GM23338 (cell line): ENCODE results near the gene GOLGA2. TPM values are rescaled to one million over a fixed set of nuclear protein-coding genes. Genes with fewer than 3 reads are reported as not detected.

Experiments
- ATAC-seq: fragments of 200-7000 bp; cut with Tn5 transposase; 3 replicates; pipeline ENCODE4 v1.9.1; 2020
- DNase-seq: peaks from one replicate; pipeline ENCODE4 v3.0.0-alpha.2; 2015; ENCODE audit warnings: low spot score
- H2AFZ ChIP-seq: fragments of 200-600 bp; sonication (generic); 2 replicates; pipeline ENCODE4 v1.8.0; 2016; ENCODE audit warnings: antibody characterized with exemption, mild to moderate bottlenecking, moderate library complexity
- H3F3A ChIP-seq: fragments of 200-600 bp; sonication (generic); replicated peaks from 2 replicates; pipeline ENCODE4 v1.8.0; 2017; ENCODE audit warnings: antibody characterized with exemption, mixed run types, low read depth
- H3K27ac ChIP-seq: fragments of 200-600 bp; sonication (generic); 2 replicates; pipeline ENCODE4 v1.6.1; 2016; ENCODE audit warnings: low read depth
- H3K27me3 ChIP-seq: fragments of 200-600 bp; sonication (generic); 2 replicates; pipeline ENCODE4 v1.8.0; 2016; ENCODE audit warnings: mild to moderate bottlenecking, mixed run types, moderate library complexity; ENCODE audit not compliant: insufficient read depth
- H3K36me3 ChIP-seq: fragments of 200-600 bp; sonication (generic); 2 replicates; pipeline ENCODE4 v1.8.0; 2016; ENCODE audit warnings: mild to moderate bottlenecking; ENCODE audit not compliant: insufficient read depth
- H3K4me1 ChIP-seq: fragments of 200-600 bp; sonication (generic); 2 replicates; pipeline ENCODE4 v1.8.0; 2016; ENCODE audit warnings: mild to moderate bottlenecking, moderate library complexity; ENCODE audit not compliant: insufficient read depth
- H3K4me2 ChIP-seq: fragments of 200-600 bp; sonication (generic); 2 replicates; pipeline ENCODE4 v1.7.1; 2017; ENCODE audit warnings: mixed run types
- H3K4me3 ChIP-seq: fragments of 200-600 bp; sonication (generic); 2 replicates; pipeline ENCODE4 v1.6.1; 2016; ENCODE audit warnings: mixed run types
- H3K79me2 ChIP-seq: fragments of 200-600 bp; sonication (generic); replicated peaks from 2 replicates; pipeline ENCODE4 v1.8.0; 2017; ENCODE audit warnings: mild to moderate bottlenecking; ENCODE audit not compliant: insufficient read depth
- H3K9me2 ChIP-seq: fragments of 200-600 bp; sonication (generic); 2 replicates; pipeline ENCODE4 v1.8.0; 2017; ENCODE audit not compliant: insufficient read depth
- H4K20me1 ChIP-seq: fragments of 200-600 bp; sonication (generic); replicated peaks from 2 replicates; pipeline ENCODE4 v1.8.0; 2017; ENCODE audit warnings: mild to moderate bottlenecking; ENCODE audit not compliant: insufficient read depth
- H3K27ac Mint-ChIP-seq: 2 replicates; pipeline ENCODE4 v1.8.0; 2020; ENCODE audit warnings: inconsistent platforms, mild to moderate bottlenecking, moderate library complexity, mixed read lengths
- H3K27me3 Mint-ChIP-seq: 3 replicates; pipeline ENCODE4 v1.8.0; 2022; ENCODE audit warnings: low read depth, mild to moderate bottlenecking, moderate library complexity, mixed read lengths, inconsistent platforms; ENCODE audit not compliant: insufficient read depth, poor library complexity
- H3K36me3 Mint-ChIP-seq: 3 replicates; pipeline ENCODE4 v1.8.0; 2021; ENCODE audit warnings: low read depth, mild to moderate bottlenecking, inconsistent platforms, moderate library complexity, mixed read lengths
- H3K4me1 Mint-ChIP-seq: 3 replicates; pipeline ENCODE4 v1.8.0; 2020; ENCODE audit warnings: mild to moderate bottlenecking, inconsistent platforms, mixed read lengths
- H3K4me3 Mint-ChIP-seq: 3 replicates; pipeline ENCODE4 v1.8.0; 2021; ENCODE audit warnings: moderate library complexity, mild to moderate bottlenecking, inconsistent platforms, mixed read lengths
- H3K9me3 Mint-ChIP-seq: 3 replicates; pipeline ENCODE4 v1.8.0; 2020; ENCODE audit warnings: moderate library complexity, mild to moderate bottlenecking, inconsistent platforms, mixed read lengths
- CREB1 ChIP-seq: fragments of 250-450 bp; sonication (Bioruptor Pico); IDR thresholded peaks from 2 replicates; pipeline ENCODE4 v1.5.0; 2020; ENCODE audit warnings: low read depth, mild to moderate bottlenecking, moderate library complexity
- CTCF ChIP-seq, 2 experiments: fragments of 200-600 bp in 1 of 2; sonication (generic) in 1 of 2; conservative IDR thresholded peaks; 2 replicates each; pipeline versions ENCODE4 v1.5.1 to v1.6.1; 2016 to 2017; ENCODE audit warnings: antibody characterized with exemption in 2 of 2, low read depth in 2 of 2, mild to moderate bottlenecking in 2 of 2, moderate library complexity in 1 of 2
- ETS1 ChIP-seq: IDR thresholded peaks from 2 replicates; pipeline ENCODE4 v1.6.1; 2016; ENCODE audit warnings: antibody characterized with exemption
- EZH2 ChIP-seq: fragments of 200-600 bp; sonication (generic); IDR thresholded peaks from one replicate; pipeline ENCODE4 v1.8.0; 2017; ENCODE audit warnings: antibody characterized with exemption, mild to moderate bottlenecking, low read depth; ENCODE audit not compliant: unreplicated experiment
- EZH2phosphoT487 ChIP-seq: fragments of 200-600 bp; sonication (generic); IDR thresholded peaks from one replicate; pipeline ENCODE4 v1.8.1; 2018; ENCODE audit warnings: antibody characterized with exemption; ENCODE audit not compliant: unreplicated experiment
- JUNB ChIP-seq: IDR thresholded peaks from one replicate; pipeline ENCODE4 v1.6.1; 2016; ENCODE audit warnings: antibody characterized with exemption; ENCODE audit not compliant: unreplicated experiment
- NANOG ChIP-seq: IDR thresholded peaks from 2 replicates; pipeline ENCODE4 v1.6.1; 2016; ENCODE audit warnings: antibody characterized with exemption, borderline replicate concordance
- STAT1 ChIP-seq: IDR thresholded peaks from one replicate; pipeline ENCODE4 v1.6.1; 2016; ENCODE audit warnings: antibody characterized with exemption; ENCODE audit not compliant: unreplicated experiment
- ZNF114 ChIP-seq: fragments of 250-450 bp; sonication (Bioruptor Pico); IDR thresholded peaks from 2 replicates; pipeline ENCODE4 v1.5.0; 2020; ENCODE audit warnings: mild to moderate bottlenecking, moderate library complexity
- ZNF331 ChIP-seq: fragments of 250-450 bp; sonication (Bioruptor Pico); IDR thresholded peaks from 2 replicates; pipeline ENCODE4 v1.5.0; 2020; ENCODE audit warnings: low read depth, mild to moderate bottlenecking, moderate library complexity
- polyA plus RNA-seq: library from polyadenylated mRNA; unstranded; fragments of >200 nt; fragmentation: Nextera tagmentation; extraction: Ambion mirVana; gene quantifications from 2 replicates; pipeline ENCODE4 v1.2.1, GENCODE V29; 2016
- total RNA-seq: library from RNA; depleted of rRNA; stranded (reverse); fragments of >200 nt; shearing (Covaris generic); gene quantifications from 2 replicates; pipeline ENCODE4 v1.2.3, GENCODE V29; 2014
- TF ChIP-seq, protein P1 (sequence below): fragments of 250-450 bp; sonication (Bioruptor Pico); IDR thresholded peaks from 2 replicates; pipeline ENCODE4 v1.5.0; 2020; ENCODE audit warnings: mild to moderate bottlenecking, moderate library complexity

The GOLGA2 gene
- total and polyA plus RNA-seq, 2 experiments from 2014 or later: 32.6 to 48.4 TPM

DNA sequence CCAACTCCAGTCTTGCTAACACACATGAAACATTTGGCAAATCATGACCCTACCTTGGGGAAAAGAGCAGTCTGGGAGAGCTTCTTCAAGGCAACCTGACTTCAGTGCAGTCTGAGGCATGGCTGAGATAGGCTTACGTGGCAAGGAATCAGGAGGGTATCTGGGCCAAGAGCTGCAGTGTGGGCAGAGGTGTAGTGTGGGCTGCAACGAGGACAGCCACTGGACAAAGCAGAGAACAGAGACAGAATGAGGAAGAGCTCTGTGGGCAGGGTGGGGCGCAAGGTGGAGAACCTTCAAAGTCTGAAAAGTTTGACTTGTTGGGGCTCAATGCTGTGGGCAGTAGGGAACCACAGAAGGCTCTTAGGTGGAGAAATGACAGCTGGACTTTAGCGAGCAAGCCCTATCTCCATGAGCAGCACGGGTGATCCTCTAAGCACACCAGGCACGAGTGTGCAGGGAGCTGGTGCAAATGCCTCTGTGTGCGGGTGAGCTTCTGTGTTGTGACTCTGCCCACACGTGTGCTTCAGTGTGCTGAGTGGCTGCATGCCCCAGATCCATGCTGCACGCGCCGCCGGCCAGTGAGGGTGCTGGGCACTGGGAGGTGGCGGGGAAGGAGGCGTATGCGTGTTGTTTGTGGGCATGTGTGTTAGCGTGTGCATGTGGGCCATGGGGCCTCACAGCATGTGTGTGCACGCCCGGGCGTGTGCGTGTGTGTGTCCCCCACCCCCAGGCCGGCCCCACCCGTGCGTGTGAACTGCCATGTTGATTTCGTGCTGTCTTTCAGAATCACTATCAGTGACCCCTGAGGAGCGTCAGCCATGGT, 23.3 kb downstream of the GOLGA2 start:
- Histone ChIP-seq H3K4me1 (peaks cover 14% of the 10 kb centered on the region), H3K9me2 (no peaks in the 10 kb centered on the region), H4K20me1 (peaks cover 6% of the 10 kb centered on the region), H3K27me3 (no peaks in the 10 kb centered on the region), H3K4me2 (no peak overlapping the region), H3F3A (peaks cover 13% of the 10 kb centered on the region; the same call in 1 of the 2 replicates), H2AFZ (no peak overlapping the region), H3K27ac (no peak overlapping the region), H3K36me3 (peaks cover 4% of the 10 kb centered on the region; the same call in 1 of the 2 replicates), H3K79me2 (0 out of 2 replicates have a peak, but pooled peaks cover 6% of the 10 kb centered on the region), H3K4me3 (no peak overlapping the region)
- peak overlapping the region; percentile 87; the same call in 1 of the 3 replicates for H3K4me3 Mint-ChIP-seq
- H3K27me3 Mint-ChIP-seq: peaks cover 19% of the 10 kb centered on the region
- no peak for DNase-seq
- H3K27ac Mint-ChIP-seq: no peak overlapping the region
- H3K36me3 Mint-ChIP-seq: peaks cover 11% of the 10 kb centered on the region
- TF ChIP-seq ZNF114 (CRISPR knock-in tag) (no peak), ZNF331 (CRISPR knock-in tag) (no peak), EZH2 (no peak)
- peaks cover 33% of the 10 kb centered on the region for H3K4me1 Mint-ChIP-seq
- ATAC-seq: no peak
- H3K9me3 Mint-ChIP-seq: no peaks in the 10 kb centered on the region; the same call in 2 of the 3 replicates

DNA sequence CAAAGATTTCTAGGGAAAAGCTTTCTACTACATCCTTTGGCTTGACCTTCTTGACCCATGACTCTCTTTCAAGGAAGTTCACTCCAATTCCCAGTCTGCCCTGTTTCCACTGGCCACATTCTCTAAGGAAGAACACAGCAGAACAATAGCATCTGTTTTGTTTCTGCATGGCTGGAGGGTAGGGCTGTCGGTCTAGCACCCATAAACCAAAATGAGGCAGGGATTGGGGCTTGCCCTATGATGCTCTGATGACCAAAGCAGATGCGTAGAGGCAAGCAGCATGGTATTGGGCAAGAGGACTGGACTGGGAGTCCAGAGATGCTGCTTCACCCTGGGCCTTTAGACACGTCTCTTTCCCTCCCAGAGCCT, 24.1 kb downstream of the GOLGA2 start:
- peak overlapping the region; percentile 88 for H3K4me3 ChIP-seq
- Mint-ChIP-seq H3K4me1 (peaks cover 32% of the 10 kb centered on the region), H3K27me3 (peaks cover 19% of the 10 kb centered on the region), H3K9me3 (no peaks in the 10 kb centered on the region; the same call in 2 of the 3 replicates), H3K36me3 (peaks cover 9% of the 10 kb centered on the region; the same call in 2 of the 3 replicates), H3K4me3 (peak overlapping the region; percentile 87), H3K27ac (no peak overlapping the region)
- H4K20me1 ChIP-seq: peaks cover 6% of the 10 kb centered on the region
- H3K9me2 ChIP-seq: no peaks in the 10 kb centered on the region
- H3K27ac ChIP-seq: no peak overlapping the region
- 0 out of 2 replicates have a peak, but pooled peaks cover 6% of the 10 kb centered on the region for H3K79me2 ChIP-seq
- H3K4me2 ChIP-seq: peak overlapping the region; percentile 94
- ATAC-seq (no peak), DNase-seq (no peak)
- H3K36me3 ChIP-seq: peaks cover 1% of the 10 kb centered on the region; the same call in 1 of the 2 replicates
- H3K4me1 ChIP-seq: peaks cover 14% of the 10 kb centered on the region
- no peaks in the 10 kb centered on the region for H3K27me3 ChIP-seq
- peaks cover 12% of the 10 kb centered on the region; the same call in 1 of the 2 replicates for H3F3A ChIP-seq
- no peak overlapping the region for H2AFZ ChIP-seq
- TF ChIP-seq ETS1: no peak
- no peak for TF ChIP-seq STAT1
- no peak for TF ChIP-seq EZH2phosphoT487
- no peak for TF ChIP-seq CTCF (conservative IDR thresholded peaks at IDR 0.05; ENCODE audit: low read depth in 2 of 2)
- no peak for TF ChIP-seq EZH2
- no peak for TF ChIP-seq NANOG
- TF ChIP-seq, protein P1, sequence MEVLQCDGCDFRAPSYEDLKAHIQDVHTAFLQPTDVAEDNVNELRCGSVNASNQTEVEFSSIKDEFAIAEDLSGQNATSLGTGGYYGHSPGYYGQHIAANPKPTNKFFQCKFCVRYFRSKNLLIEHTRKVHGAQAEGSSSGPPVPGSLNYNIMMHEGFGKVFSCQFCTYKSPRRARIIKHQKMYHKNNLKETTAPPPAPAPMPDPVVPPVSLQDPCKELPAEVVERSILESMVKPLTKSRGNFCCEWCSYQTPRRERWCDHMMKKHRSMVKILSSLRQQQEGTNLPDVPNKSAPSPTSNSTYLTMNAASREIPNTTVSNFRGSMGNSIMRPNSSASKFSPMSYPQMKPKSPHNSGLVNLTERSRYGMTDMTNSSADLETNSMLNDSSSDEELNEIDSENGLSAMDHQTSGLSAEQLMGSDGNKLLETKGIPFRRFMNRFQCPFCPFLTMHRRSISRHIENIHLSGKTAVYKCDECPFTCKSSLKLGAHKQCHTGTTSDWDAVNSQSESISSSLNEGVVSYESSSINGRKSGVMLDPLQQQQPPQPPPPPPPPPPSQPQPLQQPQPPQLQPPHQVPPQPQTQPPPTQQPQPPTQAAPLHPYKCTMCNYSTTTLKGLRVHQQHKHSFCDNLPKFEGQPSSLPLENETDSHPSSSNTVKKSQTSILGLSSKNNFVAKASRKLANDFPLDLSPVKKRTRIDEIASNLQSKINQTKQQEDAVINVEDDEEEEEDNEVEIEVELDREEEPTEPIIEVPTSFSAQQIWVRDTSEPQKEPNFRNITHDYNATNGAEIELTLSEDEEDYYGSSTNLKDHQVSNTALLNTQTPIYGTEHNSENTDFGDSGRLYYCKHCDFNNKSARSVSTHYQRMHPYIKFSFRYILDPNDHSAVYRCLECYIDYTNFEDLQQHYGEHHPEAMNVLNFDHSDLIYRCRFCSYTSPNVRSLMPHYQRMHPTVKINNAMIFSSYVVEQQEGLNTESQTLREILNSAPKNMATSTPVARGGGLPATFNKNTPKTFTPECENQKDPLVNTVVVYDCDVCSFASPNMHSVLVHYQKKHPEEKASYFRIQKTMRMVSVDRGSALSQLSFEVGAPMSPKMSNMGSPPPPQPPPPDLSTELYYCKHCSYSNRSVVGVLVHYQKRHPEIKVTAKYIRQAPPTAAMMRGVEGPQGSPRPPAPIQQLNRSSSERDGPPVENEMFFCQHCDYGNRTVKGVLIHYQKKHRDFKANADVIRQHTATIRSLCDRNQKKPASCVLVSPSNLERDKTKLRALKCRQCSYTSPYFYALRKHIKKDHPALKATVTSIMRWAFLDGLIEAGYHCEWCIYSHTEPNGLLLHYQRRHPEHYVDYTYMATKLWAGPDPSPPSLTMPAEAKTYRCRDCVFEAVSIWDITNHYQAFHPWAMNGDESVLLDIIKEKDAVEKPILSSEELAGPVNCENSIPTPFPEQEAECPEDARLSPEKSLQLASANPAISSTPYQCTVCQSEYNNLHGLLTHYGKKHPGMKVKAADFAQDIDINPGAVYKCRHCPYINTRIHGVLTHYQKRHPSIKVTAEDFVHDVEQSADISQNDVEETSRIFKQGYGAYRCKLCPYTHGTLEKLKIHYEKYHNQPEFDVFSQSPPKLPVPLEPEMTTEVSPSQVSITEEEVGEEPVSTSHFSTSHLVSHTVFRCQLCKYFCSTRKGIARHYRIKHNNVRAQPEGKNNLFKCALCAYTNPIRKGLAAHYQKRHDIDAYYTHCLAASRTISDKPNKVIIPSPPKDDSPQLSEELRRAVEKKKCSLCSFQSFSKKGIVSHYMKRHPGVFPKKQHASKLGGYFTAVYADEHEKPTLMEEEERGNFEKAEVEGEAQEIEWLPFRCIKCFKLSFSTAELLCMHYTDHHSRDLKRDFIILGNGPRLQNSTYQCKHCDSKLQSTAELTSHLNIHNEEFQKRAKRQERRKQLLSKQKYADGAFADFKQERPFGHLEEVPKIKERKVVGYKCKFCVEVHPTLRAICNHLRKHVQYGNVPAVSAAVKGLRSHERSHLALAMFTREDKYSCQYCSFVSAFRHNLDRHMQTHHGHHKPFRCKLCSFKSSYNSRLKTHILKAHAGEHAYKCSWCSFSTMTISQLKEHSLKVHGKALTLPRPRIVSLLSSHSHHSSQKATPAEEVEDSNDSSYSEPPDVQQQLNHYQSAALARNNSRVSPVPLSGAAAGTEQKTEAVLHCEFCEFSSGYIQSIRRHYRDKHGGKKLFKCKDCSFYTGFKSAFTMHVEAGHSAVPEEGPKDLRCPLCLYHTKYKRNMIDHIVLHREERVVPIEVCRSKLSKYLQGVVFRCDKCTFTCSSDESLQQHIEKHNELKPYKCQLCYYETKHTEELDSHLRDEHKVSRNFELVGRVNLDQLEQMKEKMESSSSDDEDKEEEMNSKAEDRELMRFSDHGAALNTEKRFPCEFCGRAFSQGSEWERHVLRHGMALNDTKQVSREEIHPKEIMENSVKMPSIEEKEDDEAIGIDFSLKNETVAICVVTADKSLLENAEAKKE (CRISPR knock-in tag): no peak
- TF ChIP-seq CREB1 (CRISPR knock-in tag): no peak
- no peak for TF ChIP-seq JUNB
- TF ChIP-seq ZNF331 (CRISPR knock-in tag): no peak
